Measurements from ENCODE around the gene SDC4.

SDC4 gene

GRCh38 chr20:45336530-45337366 is 11.5 kb downstream of the SDC4 start:
- H3K27ac ChIP-seq: no peak overlapping the region
- TF ChIP-seq ZFX (IDR thresholded peaks at IDR 0.05) (no peak), CTCF (conservative IDR thresholded peaks at IDR 0.05) (no peak)

DNA sequence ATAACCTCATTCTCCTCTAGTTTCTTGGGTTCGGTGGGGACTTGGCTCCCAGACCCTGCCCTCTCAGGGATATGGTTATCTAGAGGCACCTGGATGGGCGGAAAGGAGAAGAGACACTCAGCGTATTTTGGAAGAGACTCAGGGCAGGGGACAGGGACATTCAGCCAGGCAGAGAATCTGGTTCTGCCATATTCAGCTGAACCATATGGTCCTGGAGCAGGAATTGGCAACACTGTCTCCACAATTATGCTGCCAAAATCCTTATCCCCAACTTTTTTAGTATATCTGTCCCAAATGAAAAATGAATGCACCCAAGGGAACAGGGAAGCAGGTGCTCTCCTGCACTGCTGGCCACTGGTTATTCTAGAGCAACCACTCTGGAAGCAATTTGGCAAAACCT is 17.7 kb downstream of the SDC4 start:
- peak overlapping the region; percentile 44 for H3K27ac ChIP-seq
- TF ChIP-seq ZFX (IDR thresholded peaks at IDR 0.05) (no peak), CTCF (conservative IDR thresholded peaks at IDR 0.05) (no peak)

DNA sequence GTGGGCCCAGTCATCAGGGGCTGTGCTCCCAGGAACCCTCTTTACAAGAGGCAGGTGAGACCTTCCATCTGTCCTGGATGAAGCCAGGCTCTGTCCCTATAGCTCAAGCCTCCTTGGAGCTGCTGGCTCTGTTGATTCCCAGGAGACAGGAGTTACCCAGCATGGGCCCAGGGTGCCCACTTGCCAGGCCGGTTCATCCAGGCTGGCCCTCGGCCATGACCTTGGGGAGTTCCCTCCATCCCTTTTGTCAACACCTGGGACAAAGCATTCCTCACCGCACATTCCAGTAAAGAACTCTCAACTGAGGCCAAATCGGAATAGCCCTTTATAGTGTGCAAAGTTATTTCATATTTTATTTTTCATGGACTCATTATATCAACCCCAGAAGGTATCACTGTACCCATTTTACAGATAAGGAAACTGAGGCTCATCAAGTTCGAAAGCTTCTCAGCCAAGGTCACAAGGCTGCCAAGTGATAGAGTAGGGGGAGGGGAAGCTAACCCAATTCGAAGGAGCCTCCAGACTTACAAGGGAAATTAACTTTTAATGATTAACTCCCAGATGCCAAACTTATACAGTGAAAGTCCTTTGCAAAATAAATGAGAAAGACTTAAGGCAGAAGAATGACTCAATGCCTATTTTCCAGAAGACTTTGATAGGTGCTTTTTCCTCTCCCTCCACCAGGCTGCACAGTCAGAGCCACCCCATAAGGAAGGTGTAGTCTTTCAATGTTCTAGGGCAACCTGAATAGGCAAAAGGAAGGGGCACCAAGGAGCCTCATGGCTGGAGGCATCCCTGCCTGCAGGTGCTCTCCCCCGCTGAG is 18.5 kb downstream of the SDC4 start:
- TF ChIP-seq ZFX (IDR thresholded peaks at IDR 0.05): no peak
- TF ChIP-seq CTCF (conservative IDR thresholded peaks at IDR 0.05): no peak
- H3K27ac ChIP-seq: peak overlapping the region; percentile 44

DNA sequence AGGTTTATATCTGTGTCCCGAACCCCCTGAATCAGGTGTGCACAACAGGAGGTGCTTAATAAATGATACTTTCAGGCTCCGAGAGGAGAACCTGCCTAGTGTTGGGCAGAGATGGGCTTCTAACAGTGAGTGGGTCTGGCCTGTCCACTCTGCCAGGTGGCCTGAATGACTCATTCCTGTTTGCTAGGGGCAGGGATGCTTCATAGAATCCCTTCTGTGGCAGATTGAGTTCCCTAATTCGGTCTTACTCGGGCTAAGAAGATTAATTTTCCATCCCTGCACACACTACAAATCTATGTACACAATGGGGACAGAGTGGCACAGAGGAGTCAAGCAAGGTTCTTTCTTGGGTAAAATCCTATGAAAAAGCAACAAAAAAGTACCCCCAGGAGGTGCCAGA is 19.8 kb downstream of the SDC4 start:
- TF ChIP-seq CTCF (conservative IDR thresholded peaks at IDR 0.05) (no peak), ZFX (IDR thresholded peaks at IDR 0.05) (no peak)

GRCh38 chr20:45325371-45325770 is 22.9 kb downstream of the SDC4 start:
- TF ChIP-seq CTCF (conservative IDR thresholded peaks at IDR 0.05) (no peak), ZFX (IDR thresholded peaks at IDR 0.05) (no peak)
- H3K27ac ChIP-seq: no peak overlapping the region

More for the DNA sequence above, 19.8 kb downstream of the SDC4 start:
- H3K27ac ChIP-seq: peak overlapping the region; percentile 44

GRCh38 chr20:45323731-45324130 is 24.5 kb downstream of the SDC4 start:
- TF ChIP-seq CTCF (conservative IDR thresholded peaks at IDR 0.05) (no peak), ZFX (IDR thresholded peaks at IDR 0.05) (no peak)
- no peak overlapping the region for H3K27ac ChIP-seq

- TF ChIP-seq CTCF (conservative IDR thresholded peaks at IDR 0.05) (peak; percentile 51), ZFX (IDR thresholded peaks at IDR 0.05) (no peak)
- no peak overlapping the region for H3K27ac ChIP-seq
Measured at GRCh38 chr20:45322952-45323383, 25.3 kb downstream of the SDC4 start.

Measured in C4-2B (cell line).